ENCODE data around the gene NR2F6. TPM values are rescaled to one million over a fixed set of nuclear protein-coding genes. Genes with fewer than 3 reads are reported as not detected.

Gene NR2F6
- total and polyA plus RNA-seq, 2 experiments from 2014 or later = 64.0 to 209 TPM

- peak; percentile 65 for DNase-seq (ENCODE audit: low spot score)
- peak overlapping the region; percentile 94 for H3K4me2 ChIP-seq
- peaks cover 58% of the 10 kb centered on the region for H3K79me2 ChIP-seq (replicated peaks; ENCODE audit: insufficient read depth)
- peaks cover 55% of the 10 kb centered on the region for H3K36me3 Mint-ChIP-seq (ENCODE audit: low read depth)
- peaks cover 29% of the 10 kb centered on the region for H4K20me1 ChIP-seq (replicated peaks; ENCODE audit: insufficient read depth)
- H3K27me3 ChIP-seq (ENCODE audit: insufficient read depth) = no peaks in the 10 kb centered on the region
- H3F3A ChIP-seq (replicated peaks; ENCODE audit: low read depth) = peaks cover 45% of the 10 kb centered on the region
- H3K27me3 Mint-ChIP-seq (ENCODE audit: insufficient read depth, low read depth, poor library complexity) = peaks cover 18% of the 10 kb centered on the region
- peaks cover 12% of the 10 kb centered on the region for H3K4me1 ChIP-seq (ENCODE audit: insufficient read depth)
- 0 out of 2 replicates have a peak overlapping the region, but pooled peaks have one; percentile 40 for H3K27ac Mint-ChIP-seq
- no peaks in the 10 kb centered on the region for H3K9me2 ChIP-seq (ENCODE audit: insufficient read depth)
- H2AFZ ChIP-seq = no peak overlapping the region
- ATAC-seq = peak; percentile 65
- peak overlapping the region; percentile 93 for H3K4me3 ChIP-seq
- H3K4me3 Mint-ChIP-seq = peak overlapping the region; percentile 85
- no peaks in the 10 kb centered on the region for H3K9me3 Mint-ChIP-seq
- no peak for TF ChIP-seq ZNF462 (CRISPR knock-in tag; IDR thresholded peaks at IDR 0.05)
- TF ChIP-seq POLR2AphosphoS5 (IDR thresholded peaks at IDR 0.05; ENCODE audit: low read depth) = peak; percentile 33; the same call in 1 of the 2 replicates
- peak in 1 of 2 experiments; percentile 40; a peak in 3 of 4 replicates for TF ChIP-seq CTCF (conservative IDR thresholded peaks at IDR 0.05; ENCODE audit: low read depth in 2 of 2)
- TF ChIP-seq STAT1 (IDR thresholded peaks at IDR 0.05; ENCODE audit: unreplicated experiment) = no peak
- TF ChIP-seq CREB1 (CRISPR knock-in tag; IDR thresholded peaks at IDR 0.05; ENCODE audit: low read depth) = no peak
- TF ChIP-seq ETS1 (IDR thresholded peaks at IDR 0.05) = no peak
- peaks cover 18% of the 10 kb centered on the region for H3K4me1 Mint-ChIP-seq
- H3K27ac ChIP-seq (ENCODE audit: low read depth) = peak overlapping the region; percentile 83; the same call in 1 of the 2 replicates
- H3K36me3 ChIP-seq (ENCODE audit: insufficient read depth) = peaks cover 6% of the 10 kb centered on the region; the same call in 1 of the 2 replicates
Observed at GRCh38 chr19:17235300-17235970, 10.3 kb downstream of the NR2F6 start.

Data from GM23338 (cell line).